GM18870 (cell line): ENCODE data around the gene CRABP1.

Source experiments
- ATAC-seq: cut with Tn5 transposase; IDR thresholded peaks from one replicate; pipeline ENCODE4 v1.9.1; 2021; ENCODE audit warnings: moderate library complexity; ENCODE audit not compliant: unreplicated experiment

Gene CRABP1

GRCh38 chr15:78316283-78317083 lies 23.7 kb upstream of the CRABP1 start:
- no peak for ATAC-seq

GRCh38 chr15:78317145-78317836 lies 22.9 kb upstream of the CRABP1 start:
- no peak for ATAC-seq

DNA sequence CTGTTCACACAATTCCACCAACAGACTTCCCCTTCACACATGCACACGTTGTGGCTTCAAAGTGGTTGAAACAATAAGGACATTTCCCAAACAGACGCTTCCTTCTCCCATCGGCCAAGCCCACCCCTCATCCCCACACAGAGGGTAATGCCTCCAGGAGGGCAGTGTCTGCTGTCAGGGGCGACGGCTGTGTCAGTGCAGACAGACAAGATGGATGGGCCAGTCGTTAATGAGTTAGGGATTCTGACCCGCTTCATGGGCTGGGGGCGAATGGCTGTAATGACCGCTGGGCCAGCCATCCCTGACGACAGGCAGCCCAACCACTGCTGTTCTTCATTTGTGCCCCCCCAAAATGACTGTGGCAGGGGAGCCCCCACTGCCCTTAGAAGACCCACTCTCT lies 20.6 kb upstream of the CRABP1 start:
- no peak for ATAC-seq

- ATAC-seq: no peak
These were observed 20.0 kb upstream of the CRABP1 start for GRCh38 chr15:78320183-78320582.

DNA sequence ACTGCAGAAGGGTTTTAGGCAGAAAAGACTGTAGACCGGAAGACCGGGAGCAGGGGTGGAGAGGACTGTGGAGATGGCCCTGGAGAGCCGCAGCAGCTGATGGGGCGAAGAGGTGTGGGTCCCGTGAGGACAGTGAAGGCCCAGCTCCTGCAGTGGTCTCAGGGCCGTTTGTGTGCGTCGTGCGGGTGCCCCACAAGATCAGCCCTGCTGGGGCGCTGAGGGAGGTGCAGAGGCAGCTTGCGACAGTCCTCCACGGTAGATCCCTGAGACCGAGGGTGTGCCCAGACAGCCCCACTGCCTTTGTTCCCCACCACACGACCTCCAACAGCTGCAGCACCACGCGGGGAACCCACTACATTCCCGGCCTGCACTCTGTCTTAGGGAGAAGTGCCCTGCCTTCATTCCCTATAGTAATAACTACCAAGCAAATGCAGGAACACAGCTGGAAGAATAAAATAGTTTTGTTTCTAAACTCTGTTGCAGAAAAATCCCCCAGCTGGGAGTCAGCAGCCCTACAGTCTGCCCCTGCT lies 19.0 kb upstream of the CRABP1 start:
- no peak for ATAC-seq

GRCh38 chr15:78321786-78322185 lies 18.4 kb upstream of the CRABP1 start:
- ATAC-seq: no peak

GRCh38 chr15:78322243-78322642 lies 17.9 kb upstream of the CRABP1 start:
- ATAC-seq: no peak

GRCh38 chr15:78322724-78323521 lies 17.2 kb upstream of the CRABP1 start:
- no peak for ATAC-seq

GRCh38 chr15:78323693-78324092 lies 16.5 kb upstream of the CRABP1 start:
- ATAC-seq: no peak

- no peak for ATAC-seq
These were observed 16.0 kb upstream of the CRABP1 start for GRCh38 chr15:78324144-78324543.

- no peak for ATAC-seq
These were observed 14.9 kb upstream of the CRABP1 start for GRCh38 chr15:78325092-78325843.

GRCh38 chr15:78327466-78327865 lies 12.7 kb upstream of the CRABP1 start:
- no peak for ATAC-seq

- no peak for ATAC-seq
These were observed 10.5 kb upstream of the CRABP1 start for GRCh38 chr15:78329625-78330024.

DNA sequence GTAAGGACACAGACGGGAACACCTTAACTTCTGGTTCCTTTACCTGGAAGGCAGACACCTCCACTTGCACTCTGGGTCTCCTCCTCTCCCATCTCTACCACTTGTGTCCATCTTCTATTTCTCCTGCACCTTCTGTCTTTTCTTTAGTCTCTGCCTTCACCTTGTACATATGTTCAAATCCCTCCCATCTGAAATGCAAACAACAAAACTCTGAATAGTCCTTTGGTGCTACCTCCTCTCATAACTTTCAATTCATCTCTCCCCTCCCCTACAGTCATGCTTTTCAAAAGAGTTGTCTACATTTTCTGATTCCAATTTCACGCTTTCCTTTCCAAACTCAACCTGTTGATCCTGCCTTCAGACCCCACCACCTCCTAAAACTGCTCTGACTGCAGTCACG lies 5.3 kb upstream of the CRABP1 start:
- no peak for ATAC-seq

DNA sequence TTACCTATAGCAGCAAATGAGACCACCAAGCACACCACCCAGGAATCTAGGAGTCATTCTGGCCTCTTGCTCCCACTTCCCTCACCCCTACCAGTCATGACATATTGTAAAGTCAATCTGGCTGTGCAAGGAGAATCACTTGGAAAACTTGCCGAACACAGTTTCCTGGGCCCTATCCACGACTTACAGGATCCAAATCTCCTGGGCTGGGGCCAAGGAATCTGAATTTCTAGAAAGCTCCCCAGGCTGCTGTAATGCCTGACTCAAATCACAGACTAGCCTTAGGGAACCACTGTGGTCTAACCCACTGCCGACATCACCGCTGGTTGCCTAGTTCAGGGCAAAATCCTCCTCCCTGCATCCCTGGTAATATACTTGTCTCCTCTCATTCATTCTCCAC lies 4.2 kb upstream of the CRABP1 start:
- no peak for ATAC-seq

DNA sequence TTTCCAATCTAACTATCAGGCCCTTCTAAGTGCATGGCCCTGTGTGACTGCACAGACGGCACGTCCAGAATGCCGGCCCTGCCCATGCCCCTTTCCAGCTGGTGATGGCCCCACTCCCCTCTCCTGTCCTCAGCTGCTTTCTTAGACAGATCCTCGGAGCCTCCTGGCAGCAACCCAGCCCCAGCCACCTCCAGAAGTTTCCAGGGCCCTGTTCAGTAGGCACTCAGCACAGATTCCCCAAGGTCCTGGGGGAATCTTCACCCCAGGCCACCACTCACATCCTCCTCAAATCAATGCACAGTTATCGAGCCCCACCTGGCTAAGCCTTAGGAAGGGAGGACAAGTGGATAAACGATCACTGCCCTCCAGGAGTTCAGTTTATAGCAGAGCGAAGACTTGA lies 1.4 kb upstream of the CRABP1 start:
- no peak for ATAC-seq

GRCh38 chr15:78339559-78339958 lies 594 bp upstream of the CRABP1 start:
- no peak for ATAC-seq

DNA sequence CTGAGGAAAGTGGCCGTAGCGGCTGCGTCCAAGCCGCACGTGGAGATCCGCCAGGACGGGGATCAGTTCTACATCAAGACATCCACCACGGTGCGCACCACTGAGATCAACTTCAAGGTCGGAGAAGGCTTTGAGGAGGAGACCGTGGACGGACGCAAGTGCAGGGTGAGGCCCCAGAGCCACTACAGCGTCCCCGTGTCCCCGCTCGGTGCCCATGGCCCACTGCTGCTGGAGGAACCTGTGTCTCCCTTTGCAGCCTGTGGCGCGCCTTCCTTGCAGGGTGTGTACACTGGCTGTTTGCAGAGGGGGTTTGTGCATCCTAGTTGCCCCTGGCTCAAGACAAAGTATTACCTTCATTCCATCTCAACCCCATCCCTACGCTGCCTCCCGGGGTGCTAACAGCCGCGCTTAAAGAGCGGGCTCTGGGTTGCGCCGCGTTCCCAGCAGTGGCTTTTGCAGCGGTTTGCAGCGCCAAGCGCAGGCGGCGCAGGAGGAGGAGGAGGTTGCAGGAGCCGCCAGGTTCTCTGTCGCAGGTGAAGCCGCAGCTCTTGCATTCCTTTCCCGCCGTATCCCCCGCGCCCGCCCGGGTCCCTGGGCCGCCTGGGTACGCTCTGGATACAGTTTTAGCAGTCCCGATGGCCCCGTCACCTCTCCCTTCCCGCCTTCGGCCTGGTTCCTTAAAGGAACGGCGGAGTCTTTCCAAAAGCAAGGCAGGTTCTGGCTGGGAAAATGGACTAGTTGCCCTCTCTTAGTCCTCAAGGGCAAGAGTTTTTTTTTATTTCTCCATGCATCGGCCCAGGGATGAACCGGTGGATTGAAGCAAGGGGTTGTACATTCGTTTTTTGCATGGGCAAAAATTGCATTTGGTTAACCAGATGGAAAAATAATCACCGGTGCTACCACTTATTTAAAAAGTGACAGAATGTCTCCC lies 1.2 kb downstream of the CRABP1 start:
- no peak for ATAC-seq

DNA sequence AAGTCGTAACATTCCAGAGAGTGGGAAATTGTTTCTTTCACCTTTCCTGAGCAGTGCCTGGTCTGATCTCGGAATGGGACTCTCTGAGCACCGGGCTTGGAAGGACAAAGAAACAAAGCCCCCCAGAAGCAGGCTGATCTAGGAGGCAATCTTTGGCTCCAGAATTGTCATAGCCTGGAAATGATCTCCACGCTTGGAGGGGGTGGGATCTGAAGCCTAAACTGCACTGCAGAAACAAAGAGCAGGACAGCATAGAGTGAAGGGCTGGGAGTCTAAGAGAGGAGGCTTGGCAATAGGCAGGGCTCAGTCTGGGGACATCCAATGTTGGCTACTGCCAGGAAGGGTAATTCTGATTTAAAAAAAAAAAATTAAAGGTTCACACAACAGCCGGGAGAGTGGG lies 1.9 kb downstream of the CRABP1 start:
- ATAC-seq: no peak
